SK-N-SH treated with all-trans-retinoic acid at 6 μM for 48 hours (cell line): ENCODE data around the gene MRM3.
"Not testable (repeated sequence)": the region's sequence is repeated elsewhere in the genome, so short reads cannot be mapped to it uniquely, and the experiment has no call there.

Experiments
- ATAC-seq: fragments of 200-7000 bp; cut with Tn5 transposase; 3 replicates; pipeline ENCODE4 v1.9.1; 2020; ENCODE audit warnings: mild to moderate bottlenecking, moderate library complexity
- BACH2 ChIP-seq: fragments of 250-450 bp; sonication (Bioruptor Pico); IDR thresholded peaks from 2 replicates; pipeline ENCODE4 v1.9.0; 2021; ENCODE audit warnings: mild to moderate bottlenecking, borderline replicate concordance
- CSDC2 ChIP-seq: fragments of 250-450 bp; sonication (Bioruptor Pico); IDR thresholded peaks from 2 replicates; pipeline ENCODE4 v1.5.0; 2020; ENCODE audit warnings: mild to moderate bottlenecking, moderate library complexity
- CSRNP3 ChIP-seq: fragments of 250-450 bp; sonication (Bioruptor Pico); IDR thresholded peaks from 2 replicates; pipeline ENCODE4 v1.5.1; 2021; ENCODE audit warnings: mild to moderate bottlenecking, moderate library complexity
- ESRRG ChIP-seq: fragments of 250-450 bp; sonication (Bioruptor Pico); IDR thresholded peaks from 2 replicates; pipeline ENCODE4 v1.6.1; 2021; ENCODE audit warnings: mild to moderate bottlenecking
- GLIS3 ChIP-seq: fragments of 250-450 bp; sonication (Bioruptor Pico); IDR thresholded peaks from 2 replicates; pipeline ENCODE4 v1.5.0; 2020; ENCODE audit warnings: mild to moderate bottlenecking, moderate library complexity
- ISL1 ChIP-seq: fragments of 250-450 bp; sonication (Bioruptor Pico); IDR thresholded peaks from 2 replicates; pipeline ENCODE4 v2.1.2; 2022; ENCODE audit warnings: mild to moderate bottlenecking, moderate library complexity
- PATZ1 ChIP-seq: fragments of 250-450 bp; sonication (Bioruptor Pico); IDR thresholded peaks from 2 replicates; pipeline ENCODE4 v1.8.0; 2020; ENCODE audit warnings: mild to moderate bottlenecking, moderate library complexity, borderline replicate concordance
- PPARA ChIP-seq: fragments of 250-450 bp; sonication (Bioruptor Pico); IDR thresholded peaks from 2 replicates; pipeline ENCODE4 v1.5.0; 2020; ENCODE audit warnings: mild to moderate bottlenecking, borderline replicate concordance
- RARB ChIP-seq: fragments of 250-450 bp; sonication (Bioruptor Pico); IDR thresholded peaks from 2 replicates; pipeline ENCODE4 v1.8.0; 2021; ENCODE audit warnings: mild to moderate bottlenecking, moderate library complexity
- TCF4 ChIP-seq: fragments of 250-450 bp; sonication (Bioruptor Pico); IDR thresholded peaks from 2 replicates; pipeline ENCODE4 v1.8.0; 2021; ENCODE audit warnings: mild to moderate bottlenecking, moderate library complexity, borderline replicate concordance
- TOX ChIP-seq: fragments of 250-450 bp; sonication (Bioruptor Pico); IDR thresholded peaks from 2 replicates; pipeline ENCODE4 v1.8.0; 2021; ENCODE audit warnings: mild to moderate bottlenecking, moderate library complexity, borderline replicate concordance
- TSHZ2 ChIP-seq: fragments of 250-450 bp; sonication (Bioruptor Pico); IDR thresholded peaks from 2 replicates; pipeline ENCODE4 v1.5.0; 2020; ENCODE audit warnings: mild to moderate bottlenecking, moderate library complexity
- ZC3H10 ChIP-seq: fragments of 250-450 bp; sonication (Bioruptor Pico); IDR thresholded peaks from 2 replicates; pipeline ENCODE4 v1.5.1; 2021; ENCODE audit warnings: mild to moderate bottlenecking, moderate library complexity
- ZFP3 ChIP-seq: fragments of 250-450 bp; sonication (Bioruptor Pico); IDR thresholded peaks from 2 replicates; pipeline ENCODE4 v1.5.0; 2020; ENCODE audit warnings: mild to moderate bottlenecking, moderate library complexity
- ZFP30 ChIP-seq: fragments of 450-650 bp; formaldehyde crosslinking; IDR thresholded peaks from 2 replicates; pipeline ENCODE4 v1.5.0; 2022; ENCODE audit warnings: mild to moderate bottlenecking, moderate library complexity
- ZNF565 ChIP-seq: fragments of 450-650 bp; formaldehyde crosslinking; conservative IDR thresholded peaks from 2 replicates; pipeline ENCODE4 v1.5.0; 2020; ENCODE audit warnings: low read depth, mild to moderate bottlenecking, moderate library complexity
- ZNF70 ChIP-seq: fragments of 450-650 bp; formaldehyde crosslinking; IDR thresholded peaks from 2 replicates; pipeline ENCODE4 v1.5.0; 2020; ENCODE audit warnings: mild to moderate bottlenecking, moderate library complexity
- ZNF8 ChIP-seq: fragments of 450-650 bp; formaldehyde crosslinking; IDR thresholded peaks from 2 replicates; pipeline ENCODE4 v1.5.0; 2020; ENCODE audit warnings: mild to moderate bottlenecking, moderate library complexity
- TF ChIP-seq, protein P1 (sequence below): fragments of 250-450 bp; sonication (Bioruptor Pico); IDR thresholded peaks from 2 replicates; pipeline ENCODE4 v1.8.0; 2021; ENCODE audit warnings: low read depth, mild to moderate bottlenecking, moderate library complexity, borderline replicate concordance

The MRM3 gene

GRCh38 chr17:828761-829160, 46.6 kb downstream of the MRM3 start:
- ATAC-seq = no peak
- TF ChIP-seq TOX = no peak
- TF ChIP-seq PATZ1 (CRISPR knock-in tag) = no peak
- no peak for TF ChIP-seq TSHZ2 (CRISPR knock-in tag)
- TF ChIP-seq ZFP30 = no peak
- TF ChIP-seq CSRNP3 = no peak
- TF ChIP-seq ZNF70 = no peak
- no peak for TF ChIP-seq TCF4
- TF ChIP-seq BACH2 (CRISPR knock-in tag) = no peak
- TF ChIP-seq ZNF8 (CRISPR knock-in tag) = no peak
- TF ChIP-seq, protein P1, sequence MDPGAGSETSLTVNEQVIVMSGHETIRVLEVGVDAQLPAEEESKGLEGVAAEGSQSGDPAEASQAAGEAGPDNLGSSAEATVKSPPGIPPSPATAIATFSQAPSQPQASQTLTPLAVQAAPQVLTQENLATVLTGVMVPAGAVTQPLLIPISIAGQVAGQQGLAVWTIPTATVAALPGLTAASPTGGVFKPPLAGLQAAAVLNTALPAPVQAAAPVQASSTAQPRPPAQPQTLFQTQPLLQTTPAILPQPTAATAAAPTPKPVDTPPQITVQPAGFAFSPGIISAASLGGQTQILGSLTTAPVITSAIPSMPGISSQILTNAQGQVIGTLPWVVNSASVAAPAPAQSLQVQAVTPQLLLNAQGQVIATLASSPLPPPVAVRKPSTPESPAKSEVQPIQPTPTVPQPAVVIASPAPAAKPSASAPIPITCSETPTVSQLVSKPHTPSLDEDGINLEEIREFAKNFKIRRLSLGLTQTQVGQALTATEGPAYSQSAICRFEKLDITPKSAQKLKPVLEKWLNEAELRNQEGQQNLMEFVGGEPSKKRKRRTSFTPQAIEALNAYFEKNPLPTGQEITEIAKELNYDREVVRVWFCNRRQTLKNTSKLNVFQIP (CRISPR knock-in tag) = no peak
- TF ChIP-seq GLIS3 (CRISPR knock-in tag) = no peak
- TF ChIP-seq ISL1 = no peak
- TF ChIP-seq, all 23 proteins: peak for 0

GRCh38 chr17:829614-830013, 47.5 kb downstream of the MRM3 start:
- ATAC-seq = not testable (repeated sequence)

DNA sequence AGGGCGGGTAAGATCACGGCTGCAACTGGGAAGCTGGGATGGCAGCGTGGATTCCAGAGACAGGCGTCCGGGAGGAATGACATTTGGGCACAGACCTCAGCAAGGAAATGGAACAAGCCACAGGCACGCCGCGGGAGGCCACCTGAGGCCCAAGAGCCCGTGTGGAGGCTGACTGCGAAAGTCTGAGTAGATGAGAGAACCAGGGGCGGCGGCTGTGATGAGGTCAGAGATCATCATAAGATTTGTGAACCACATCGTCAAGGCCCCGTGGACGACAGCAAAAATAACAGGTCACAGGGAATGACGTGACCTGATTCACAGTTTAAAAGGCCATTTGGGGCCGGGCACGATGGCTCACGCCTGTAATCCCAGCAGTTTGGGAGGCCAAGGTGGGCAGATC, 48.2 kb downstream of the MRM3 start:
- ATAC-seq = no peak
- TF ChIP-seq PATZ1 (CRISPR knock-in tag) (no peak), ZNF565 (CRISPR knock-in tag) (no peak), ESRRG (CRISPR knock-in tag) (no peak), TCF4 (no peak), ZC3H10 (CRISPR knock-in tag) (no peak), CSRNP3 (no peak), CSDC2 (CRISPR knock-in tag) (no peak), GLIS3 (CRISPR knock-in tag) (no peak), ISL1 (no peak), ZFP3 (CRISPR knock-in tag) (no peak), ZNF70 (no peak), RARB (no peak), ZNF8 (CRISPR knock-in tag) (no peak), PPARA (CRISPR knock-in tag) (no peak), TSHZ2 (CRISPR knock-in tag) (no peak)
